KMS-11 (cell line): ENCODE measurements around the gene CISD1.

Experiments used
- H2AFZ ChIP-seq: fragments of 200-600 bp; sonication (generic); 2 replicates; pipeline ENCODE4 v1.6.1; 2016; ENCODE audit warnings: antibody characterized with exemption, mixed run types, low read depth
- H3K27ac ChIP-seq: fragments of 200-600 bp; sonication (generic); 2 replicates; pipeline ENCODE4 v1.6.1; 2016; ENCODE audit warnings: mild to moderate bottlenecking, mixed run types
- H3K27me3 ChIP-seq: fragments of 200-600 bp; sonication (generic); 2 replicates; pipeline ENCODE4 v1.6.1; 2017; ENCODE audit warnings: mild to moderate bottlenecking, low read depth, mixed run types, moderate library complexity; ENCODE audit not compliant: insufficient read depth
- H3K36me3 ChIP-seq: fragments of 200-600 bp; sonication (generic); 2 replicates; pipeline ENCODE4 v1.6.1; 2017; ENCODE audit warnings: mild to moderate bottlenecking, mixed run types; ENCODE audit not compliant: insufficient read depth
- H3K4me1 ChIP-seq: fragments of 200-600 bp; sonication (generic); 2 replicates; pipeline ENCODE4 v1.6.1; 2016; ENCODE audit warnings: mild to moderate bottlenecking, low read depth, mixed run types; ENCODE audit not compliant: poor library complexity, severe bottlenecking
- H3K4me2 ChIP-seq: fragments of 200-600 bp; sonication (generic); 2 replicates; pipeline ENCODE4 v1.7.0; 2016; ENCODE audit warnings: mild to moderate bottlenecking, mixed run types
- H3K4me3 ChIP-seq: fragments of 200-600 bp; sonication (generic); IDR thresholded peaks from 2 replicates; pipeline ENCODE4 v1.6.1; 2017; ENCODE audit warnings: low read depth, low read length, mixed read lengths; ENCODE audit not compliant: insufficient read depth
- H3K79me2 ChIP-seq: fragments of 200-600 bp; sonication (generic); 2 replicates; pipeline ENCODE4 v1.6.1; 2016; ENCODE audit warnings: low read depth, mixed run types; ENCODE audit not compliant: insufficient read depth
- H3K9ac ChIP-seq: fragments of 200-600 bp; sonication (generic); 2 replicates; pipeline ENCODE4 v1.6.1; 2016; ENCODE audit warnings: mild to moderate bottlenecking, mixed run types
- H4K20me1 ChIP-seq: fragments of 200-600 bp; sonication (generic); 2 replicates; pipeline ENCODE4 v1.6.1; 2016; ENCODE audit warnings: mild to moderate bottlenecking, mixed run types; ENCODE audit not compliant: insufficient read depth
- CTCF ChIP-seq: fragments of 200-600 bp; sonication (generic); conservative IDR thresholded peaks from 2 replicates; pipeline ENCODE4 v1.6.1; 2017; ENCODE audit warnings: low read depth, mild to moderate bottlenecking, antibody characterized with exemption, low read length, moderate library complexity, mixed read lengths

Gene CISD1

GRCh38 chr10:58328233-58328632 lies 59.3 kb downstream of the CISD1 start:
- Histone ChIP-seq H3K4me3 (no peak overlapping the region), H3K36me3 (no peaks in the 10 kb centered on the region), H3K79me2 (no peaks in the 10 kb centered on the region), H3K4me2 (no peak overlapping the region), H4K20me1 (no peaks in the 10 kb centered on the region), H3K27me3 (no peaks in the 10 kb centered on the region), H3K9ac (no peak overlapping the region), H3K27ac (no peak overlapping the region), H3K4me1 (peaks cover under 1% of the 10 kb centered on the region), H2AFZ (no peak overlapping the region)
- TF ChIP-seq CTCF = no peak

GRCh38 chr10:58330431-58330830 lies 61.5 kb downstream of the CISD1 start:
- Histone ChIP-seq H2AFZ (no peak overlapping the region), H3K36me3 (no peaks in the 10 kb centered on the region), H3K4me3 (no peak overlapping the region), H3K9ac (no peak overlapping the region), H4K20me1 (no peaks in the 10 kb centered on the region), H3K4me1 (no peaks in the 10 kb centered on the region), H3K4me2 (no peak overlapping the region), H3K27me3 (no peaks in the 10 kb centered on the region), H3K27ac (no peak overlapping the region), H3K79me2 (no peaks in the 10 kb centered on the region)
- no peak for TF ChIP-seq CTCF

- no peak overlapping the region for H3K4me3 ChIP-seq
- H3K4me2 ChIP-seq = no peak overlapping the region
- no peak overlapping the region for H2AFZ ChIP-seq
- H3K79me2 ChIP-seq = peaks cover 3% of the 10 kb centered on the region; the same call in 1 of the 2 replicates
- H3K27me3 ChIP-seq = no peaks in the 10 kb centered on the region
- H3K27ac ChIP-seq = no peak overlapping the region
- TF ChIP-seq CTCF = no peak
- H3K4me1 ChIP-seq = peaks cover 7% of the 10 kb centered on the region
- no peak overlapping the region for H3K9ac ChIP-seq
- no peaks in the 10 kb centered on the region for H4K20me1 ChIP-seq
- no peaks in the 10 kb centered on the region for H3K36me3 ChIP-seq
Measured at GRCh38 chr10:58331646-58332045, 62.7 kb downstream of the CISD1 start.

GRCh38 chr10:58334817-58335305 lies 65.9 kb downstream of the CISD1 start, which contains the start of gene UBE2D1:
UBE2D1 (plus strand) TSS chr10:58335006; CDS start chr10:58335202, 196 bp downstream.
- Histone ChIP-seq H4K20me1 (no peaks in the 10 kb centered on the region), H3K27me3 (no peaks in the 10 kb centered on the region), H2AFZ (peak within 1 kb of the TSS; percentile 86), H3K4me3 (no peak within 1 kb of the TSS), H3K79me2 (peaks cover 13% of the 10 kb centered on the region; the same call in 1 of the 2 replicates), H3K4me2 (peak within 1 kb of the TSS; percentile 52), H3K9ac (peak within 1 kb of the TSS; percentile 70; the same call in 1 of the 2 replicates), H3K4me1 (peaks cover 7% of the 10 kb centered on the region), H3K36me3 (no peaks in the 10 kb centered on the region), H3K27ac (no peak within 1 kb of the TSS)
- TF ChIP-seq CTCF = no peak
